ENCODE results near the gene PRRT1B.

The PRRT1B gene

GRCh38 chr9:131517761-131518190 lies 27.5 kb upstream of the PRRT1B start:
- TF ChIP-seq FOXP2 (optimal IDR thresholded peaks at IDR 0.05; ENCODE audit: borderline replicate concordance, extremely low read depth, extremely low read length, insufficient read depth) (no peak), TAF1 (IDR thresholded peaks at IDR 0.05; ENCODE audit: borderline replicate concordance, insufficient read depth, low read length) (no peak), REST (IDR thresholded peaks at IDR 0.05; ENCODE audit: insufficient read depth in 1 of 2, low read depth in 2 of 2, low read length in 2 of 2) (no peak), POLR2AphosphoS5 (IDR thresholded peaks at IDR 0.05; ENCODE audit: low read depth, low read length) (no peak), SIN3A (IDR thresholded peaks at IDR 0.05; ENCODE audit: borderline replicate concordance, insufficient read depth, low read length) (no peak)

GRCh38 chr9:131518553-131518952 lies 26.8 kb upstream of the PRRT1B start:
- TF ChIP-seq SIN3A (IDR thresholded peaks at IDR 0.05; ENCODE audit: borderline replicate concordance, insufficient read depth, low read length): no peak
- no peak for TF ChIP-seq REST (IDR thresholded peaks at IDR 0.05; ENCODE audit: insufficient read depth in 1 of 2, low read depth in 2 of 2, low read length in 2 of 2)
- TF ChIP-seq POLR2AphosphoS5 (IDR thresholded peaks at IDR 0.05; ENCODE audit: low read depth, low read length): no peak
- TF ChIP-seq FOXP2 (optimal IDR thresholded peaks at IDR 0.05; ENCODE audit: borderline replicate concordance, extremely low read depth, extremely low read length, insufficient read depth): no peak
- no peak for TF ChIP-seq TAF1 (IDR thresholded peaks at IDR 0.05; ENCODE audit: borderline replicate concordance, insufficient read depth, low read length)

GRCh38 chr9:131520503-131520902 lies 24.8 kb upstream of the PRRT1B start:
- no peak for TF ChIP-seq SIN3A (IDR thresholded peaks at IDR 0.05; ENCODE audit: borderline replicate concordance, insufficient read depth, low read length)
- no peak for TF ChIP-seq TAF1 (IDR thresholded peaks at IDR 0.05; ENCODE audit: borderline replicate concordance, insufficient read depth, low read length)
- no peak for TF ChIP-seq POLR2AphosphoS5 (IDR thresholded peaks at IDR 0.05; ENCODE audit: low read depth, low read length)
- no peak for TF ChIP-seq FOXP2 (optimal IDR thresholded peaks at IDR 0.05; ENCODE audit: borderline replicate concordance, extremely low read depth, extremely low read length, insufficient read depth)
- no peak for TF ChIP-seq REST (IDR thresholded peaks at IDR 0.05; ENCODE audit: insufficient read depth in 1 of 2, low read depth in 2 of 2, low read length in 2 of 2)

GRCh38 chr9:131521203-131521602 lies 24.1 kb upstream of the PRRT1B start:
- TF ChIP-seq POLR2AphosphoS5 (IDR thresholded peaks at IDR 0.05; ENCODE audit: low read depth, low read length): no peak
- no peak for TF ChIP-seq FOXP2 (optimal IDR thresholded peaks at IDR 0.05; ENCODE audit: borderline replicate concordance, extremely low read depth, extremely low read length, insufficient read depth)
- no peak for TF ChIP-seq REST (IDR thresholded peaks at IDR 0.05; ENCODE audit: insufficient read depth in 1 of 2, low read depth in 2 of 2, low read length in 2 of 2)
- no peak for TF ChIP-seq TAF1 (IDR thresholded peaks at IDR 0.05; ENCODE audit: borderline replicate concordance, insufficient read depth, low read length)
- TF ChIP-seq SIN3A (IDR thresholded peaks at IDR 0.05; ENCODE audit: borderline replicate concordance, insufficient read depth, low read length): no peak

GRCh38 chr9:131521822-131522221 lies 23.5 kb upstream of the PRRT1B start:
- TF ChIP-seq SIN3A (IDR thresholded peaks at IDR 0.05; ENCODE audit: borderline replicate concordance, insufficient read depth, low read length): no peak
- no peak for TF ChIP-seq POLR2AphosphoS5 (IDR thresholded peaks at IDR 0.05; ENCODE audit: low read depth, low read length)
- no peak for TF ChIP-seq TAF1 (IDR thresholded peaks at IDR 0.05; ENCODE audit: borderline replicate concordance, insufficient read depth, low read length)
